Measurements from ENCODE around the gene CPNE7. TPM values are rescaled to one million over a fixed set of nuclear protein-coding genes. Genes with fewer than 3 reads are reported as not detected.

The CPNE7 gene
- total and polyA plus RNA-seq, 2 of the 13 experiments (the other 11 are each of a cell fraction or from before 2014, with no cell fraction given): 0.59 TPM; not detected in 1

DNA sequence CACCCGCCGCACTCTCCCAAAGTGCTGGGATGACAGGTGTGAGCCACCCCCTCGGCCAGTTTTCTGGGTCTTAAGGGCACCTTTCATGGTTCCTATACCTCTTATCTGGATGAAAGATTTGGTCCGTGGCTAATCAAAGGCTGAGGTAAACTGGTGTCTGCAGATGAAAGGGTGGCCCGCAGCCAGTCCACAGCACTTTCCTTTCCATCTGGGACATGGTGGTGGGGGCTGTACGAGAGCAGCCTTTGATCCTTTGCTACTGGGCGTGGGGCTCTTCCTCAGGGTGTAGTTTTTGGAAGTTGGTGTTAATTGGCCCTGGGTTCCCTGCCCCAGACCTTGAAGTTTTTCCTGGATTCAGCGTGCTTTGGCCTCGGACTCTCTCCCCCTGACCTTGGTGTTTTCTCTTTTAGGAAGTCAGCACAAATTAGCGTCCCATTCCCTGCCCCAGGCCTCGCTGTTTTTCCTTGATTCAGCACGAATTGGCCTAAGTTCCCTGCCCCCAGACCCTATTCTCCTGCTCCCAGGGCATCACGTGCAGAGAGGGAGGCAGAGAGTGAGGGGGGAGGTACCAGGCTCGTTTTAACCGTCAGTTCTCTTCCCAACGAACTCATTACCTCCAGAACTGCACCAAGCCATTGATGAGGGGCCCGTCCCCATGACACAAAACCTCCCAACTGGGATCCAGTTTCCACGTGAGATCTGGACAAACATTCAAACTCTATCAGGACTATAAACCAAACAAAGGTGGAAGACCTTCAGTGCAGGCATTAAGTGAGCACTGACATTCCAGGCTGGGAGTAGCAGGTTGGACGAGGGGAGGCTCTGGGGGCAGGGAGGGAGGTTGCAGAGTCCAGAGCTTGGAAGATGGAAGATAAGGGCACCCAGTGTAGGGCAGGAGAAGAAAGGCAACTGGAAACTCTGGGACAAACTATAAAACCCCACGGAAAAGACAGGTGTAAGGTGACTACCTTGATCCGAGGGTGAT is 49.5 kb downstream of the CPNE7 start (continued):
- TF ChIP-seq, protein P1, sequence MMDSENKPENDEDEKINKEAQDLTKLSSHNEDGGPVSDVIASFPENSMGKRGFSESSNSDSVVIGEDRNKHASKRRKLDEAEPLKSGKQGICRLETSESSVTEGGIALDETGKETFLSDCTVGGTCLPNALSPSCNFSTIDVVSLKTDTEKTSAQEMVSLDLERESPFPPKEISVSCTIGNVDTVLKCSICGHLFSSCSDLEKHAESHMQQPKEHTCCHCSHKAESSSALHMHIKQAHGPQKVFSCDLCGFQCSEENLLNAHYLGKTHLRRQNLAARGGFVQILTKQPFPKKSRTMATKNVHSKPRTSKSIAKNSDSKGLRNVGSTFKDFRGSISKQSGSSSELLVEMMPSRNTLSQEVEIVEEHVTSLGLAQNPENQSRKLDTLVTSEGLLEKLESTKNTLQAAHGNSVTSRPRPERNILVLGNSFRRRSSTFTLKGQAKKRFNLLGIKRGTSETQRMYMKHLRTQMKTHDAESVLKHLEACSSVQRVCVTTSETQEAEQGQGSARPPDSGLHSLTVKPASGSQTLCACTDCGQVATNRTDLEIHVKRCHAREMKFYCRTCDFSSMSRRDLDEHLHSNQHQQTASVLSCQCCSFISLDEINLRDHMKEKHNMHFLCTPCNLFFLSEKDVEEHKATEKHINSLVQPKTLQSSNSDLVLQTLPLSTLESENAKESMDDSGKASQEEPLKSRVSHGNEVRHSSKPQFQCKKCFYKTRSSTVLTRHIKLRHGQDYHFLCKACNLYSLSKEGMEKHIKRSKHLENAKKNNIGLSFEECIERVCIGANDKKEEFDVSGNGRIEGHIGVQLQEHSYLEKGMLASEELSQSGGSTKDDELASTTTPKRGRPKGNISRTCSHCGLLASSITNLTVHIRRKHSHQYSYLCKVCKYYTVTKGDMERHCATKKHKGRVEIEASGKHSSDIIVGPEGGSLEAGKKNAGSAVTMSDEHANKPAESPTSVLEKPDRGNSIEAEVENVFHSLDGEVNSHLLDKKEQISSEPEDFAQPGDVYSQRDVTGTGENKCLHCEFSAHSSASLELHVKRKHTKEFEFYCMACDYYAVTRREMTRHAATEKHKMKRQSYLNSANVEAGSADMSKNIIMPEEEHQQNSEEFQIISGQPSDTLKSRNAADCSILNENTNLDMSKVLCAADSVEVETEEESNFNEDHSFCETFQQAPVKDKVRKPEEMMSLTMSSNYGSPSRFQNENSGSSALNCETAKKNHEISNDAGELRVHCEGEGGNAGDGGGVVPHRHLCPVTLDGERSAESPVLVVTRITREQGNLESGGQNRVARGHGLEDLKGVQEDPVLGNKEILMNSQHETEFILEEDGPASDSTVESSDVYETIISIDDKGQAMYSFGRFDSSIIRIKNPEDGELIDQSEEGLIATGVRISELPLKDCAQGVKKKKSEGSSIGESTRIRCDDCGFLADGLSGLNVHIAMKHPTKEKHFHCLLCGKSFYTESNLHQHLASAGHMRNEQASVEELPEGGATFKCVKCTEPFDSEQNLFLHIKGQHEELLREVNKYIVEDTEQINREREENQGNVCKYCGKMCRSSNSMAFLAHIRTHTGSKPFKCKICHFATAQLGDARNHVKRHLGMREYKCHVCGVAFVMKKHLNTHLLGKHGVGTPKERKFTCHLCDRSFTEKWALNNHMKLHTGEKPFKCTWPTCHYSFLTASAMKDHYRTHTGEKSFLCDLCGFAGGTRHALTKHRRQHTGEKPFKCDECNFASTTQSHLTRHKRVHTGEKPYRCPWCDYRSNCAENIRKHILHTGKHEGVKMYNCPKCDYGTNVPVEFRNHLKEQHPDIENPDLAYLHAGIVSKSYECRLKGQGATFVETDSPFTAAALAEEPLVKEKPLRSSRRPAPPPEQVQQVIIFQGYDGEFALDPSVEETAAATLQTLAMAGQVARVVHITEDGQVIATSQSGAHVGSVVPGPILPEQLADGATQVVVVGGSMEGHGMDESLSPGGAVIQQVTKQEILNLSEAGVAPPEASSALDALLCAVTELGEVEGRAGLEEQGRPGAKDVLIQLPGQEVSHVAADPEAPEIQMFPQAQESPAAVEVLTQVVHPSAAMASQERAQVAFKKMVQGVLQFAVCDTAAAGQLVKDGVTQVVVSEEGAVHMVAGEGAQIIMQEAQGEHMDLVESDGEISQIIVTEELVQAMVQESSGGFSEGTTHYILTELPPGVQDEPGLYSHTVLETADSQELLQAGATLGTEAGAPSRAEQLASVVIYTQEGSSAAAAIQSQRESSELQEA (CRISPR knock-in tag; IDR thresholded peaks at IDR 0.05; ENCODE audit: not compliant biosample characterization): peak; percentile 42
- TF ChIP-seq, protein P2, sequence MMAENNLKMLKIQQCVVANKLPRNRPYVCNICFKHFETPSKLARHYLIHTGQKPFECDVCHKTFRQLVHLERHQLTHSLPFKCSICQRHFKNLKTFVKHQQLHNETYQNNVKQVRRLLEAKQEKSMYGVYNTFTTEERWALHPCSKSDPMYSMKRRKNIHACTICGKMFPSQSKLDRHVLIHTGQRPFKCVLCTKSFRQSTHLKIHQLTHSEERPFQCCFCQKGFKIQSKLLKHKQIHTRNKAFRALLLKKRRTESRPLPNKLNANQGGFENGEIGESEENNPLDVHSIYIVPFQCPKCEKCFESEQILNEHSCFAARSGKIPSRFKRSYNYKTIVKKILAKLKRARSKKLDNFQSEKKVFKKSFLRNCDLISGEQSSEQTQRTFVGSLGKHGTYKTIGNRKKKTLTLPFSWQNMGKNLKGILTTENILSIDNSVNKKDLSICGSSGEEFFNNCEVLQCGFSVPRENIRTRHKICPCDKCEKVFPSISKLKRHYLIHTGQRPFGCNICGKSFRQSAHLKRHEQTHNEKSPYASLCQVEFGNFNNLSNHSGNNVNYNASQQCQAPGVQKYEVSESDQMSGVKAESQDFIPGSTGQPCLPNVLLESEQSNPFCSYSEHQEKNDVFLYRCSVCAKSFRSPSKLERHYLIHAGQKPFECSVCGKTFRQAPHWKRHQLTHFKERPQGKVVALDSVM (CRISPR knock-in tag; IDR thresholded peaks at IDR 0.05): peak; percentile 89
- 0 out of 2 replicates have a peak, but pooled peaks have one; percentile 16 for TF ChIP-seq ZFP37 (CRISPR knock-in tag; IDR thresholded peaks at IDR 0.05; ENCODE audit: borderline replicate concordance)
- 0 out of 2 replicates have a peak, but pooled peaks have one; percentile 26 for TF ChIP-seq KAT8 (CRISPR knock-in tag; IDR thresholded peaks at IDR 0.05)
- peak; percentile 86 for TF ChIP-seq TBX2 (CRISPR knock-in tag; IDR thresholded peaks at IDR 0.05; ENCODE audit: borderline replicate concordance)
- TF ChIP-seq RARA (CRISPR knock-in tag; IDR thresholded peaks at IDR 0.05): peak; percentile 6; the same call in 1 of the 2 replicates
- peak; percentile 34; the same call in 1 of the 2 replicates for TF ChIP-seq SAP130 (CRISPR knock-in tag; IDR thresholded peaks at IDR 0.05; ENCODE audit: low read depth)
- TF ChIP-seq ARNT2 (CRISPR knock-in tag; IDR thresholded peaks at IDR 0.05; ENCODE audit: low read depth): no peak
- TF ChIP-seq ZNF619 (CRISPR knock-in tag; IDR thresholded peaks at IDR 0.05): 0 out of 2 replicates have a peak, but pooled peaks have one; percentile 20
- TF ChIP-seq FOXM1 (CRISPR knock-in tag; IDR thresholded peaks at IDR 0.05): no peak
- TF ChIP-seq CENPX (CRISPR knock-in tag; IDR thresholded peaks at IDR 0.05): no peak
- peak; percentile 85 for TF ChIP-seq TEAD3 (CRISPR knock-in tag; optimal IDR thresholded peaks at IDR 0.05; ENCODE audit: borderline replicate concordance)
- TF ChIP-seq ZNF563 (CRISPR knock-in tag; IDR thresholded peaks at IDR 0.05): peak; percentile 2; the same call in 1 of the 2 replicates
- TF ChIP-seq, protein P3, sequence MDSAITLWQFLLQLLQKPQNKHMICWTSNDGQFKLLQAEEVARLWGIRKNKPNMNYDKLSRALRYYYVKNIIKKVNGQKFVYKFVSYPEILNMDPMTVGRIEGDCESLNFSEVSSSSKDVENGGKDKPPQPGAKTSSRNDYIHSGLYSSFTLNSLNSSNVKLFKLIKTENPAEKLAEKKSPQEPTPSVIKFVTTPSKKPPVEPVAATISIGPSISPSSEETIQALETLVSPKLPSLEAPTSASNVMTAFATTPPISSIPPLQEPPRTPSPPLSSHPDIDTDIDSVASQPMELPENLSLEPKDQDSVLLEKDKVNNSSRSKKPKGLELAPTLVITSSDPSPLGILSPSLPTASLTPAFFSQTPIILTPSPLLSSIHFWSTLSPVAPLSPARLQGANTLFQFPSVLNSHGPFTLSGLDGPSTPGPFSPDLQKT (CRISPR knock-in tag; IDR thresholded peaks at IDR 0.05; ENCODE audit: borderline replicate concordance): no peak
- TF ChIP-seq, protein P4, sequence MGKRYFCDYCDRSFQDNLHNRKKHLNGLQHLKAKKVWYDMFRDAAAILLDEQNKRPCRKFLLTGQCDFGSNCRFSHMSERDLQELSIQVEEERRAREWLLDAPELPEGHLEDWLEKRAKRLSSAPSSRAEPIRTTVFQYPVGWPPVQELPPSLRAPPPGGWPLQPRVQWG (CRISPR knock-in tag; IDR thresholded peaks at IDR 0.05; ENCODE audit: borderline replicate concordance, low read depth): no peak
- 0 out of 2 replicates have a peak, but pooled peaks have one; percentile 43 for TF ChIP-seq MAF1 (CRISPR knock-in tag; IDR thresholded peaks at IDR 0.05; ENCODE audit: borderline replicate concordance)

Measured in HepG2 (cell line).